ENCODE measurements around the gene TPM4.

DNA sequence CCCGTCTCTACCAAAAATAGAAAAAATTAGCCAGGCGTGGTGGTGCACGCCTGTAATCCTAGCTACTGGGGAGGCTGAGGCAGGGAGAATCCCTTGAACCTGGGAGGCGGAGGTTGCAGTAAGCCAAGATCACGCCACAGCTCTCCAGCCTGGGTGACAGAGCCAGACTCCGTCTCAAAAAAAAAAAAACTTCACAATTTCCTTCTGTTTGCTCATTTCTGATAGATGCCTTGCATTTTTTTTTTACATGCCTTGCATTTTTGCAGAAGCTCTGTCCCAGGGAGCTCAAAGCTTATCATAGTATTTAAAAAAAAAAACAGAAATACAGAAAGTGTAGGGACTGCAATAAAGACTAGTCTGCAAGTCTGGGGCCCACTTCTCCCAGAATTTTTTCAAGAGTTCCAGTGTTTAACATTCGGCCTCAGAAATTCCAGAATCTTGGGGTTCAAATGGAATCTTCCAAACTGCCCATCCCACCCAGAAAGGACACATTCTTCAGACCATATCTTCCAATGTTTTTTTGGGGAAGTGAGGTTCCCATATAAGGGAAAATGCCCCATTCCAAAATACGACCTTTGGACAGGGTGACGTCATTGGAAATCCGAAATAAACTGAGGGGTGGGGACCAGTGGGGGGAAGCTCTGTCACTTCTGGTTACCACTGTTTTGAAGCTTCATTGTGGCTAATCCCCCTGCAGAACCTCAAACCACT, 18.2 kb downstream of the TPM4 start:
- TF ChIP-seq CEBPB (IDR thresholded peaks at IDR 0.05), result no peak
- no peak for TF ChIP-seq NFIC (IDR thresholded peaks at IDR 0.05)
- TF ChIP-seq RAD21 (IDR thresholded peaks at IDR 0.05; ENCODE audit: low read depth), result no peak
- no peak for TF ChIP-seq EP300 (IDR thresholded peaks at IDR 0.05; ENCODE audit: borderline replicate concordance)
- no peak for TF ChIP-seq CREB1 (IDR thresholded peaks at IDR 0.05; ENCODE audit: low read depth)
- no peak for TF ChIP-seq TAF1 (IDR thresholded peaks at IDR 0.05; ENCODE audit: low read depth)
- no peak for TF ChIP-seq YY1 (IDR thresholded peaks at IDR 0.05; ENCODE audit: low read depth)
- TF ChIP-seq, protein P1, sequence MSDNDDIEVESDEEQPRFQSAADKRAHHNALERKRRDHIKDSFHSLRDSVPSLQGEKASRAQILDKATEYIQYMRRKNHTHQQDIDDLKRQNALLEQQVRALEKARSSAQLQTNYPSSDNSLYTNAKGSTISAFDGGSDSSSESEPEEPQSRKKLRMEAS (IDR thresholded peaks at IDR 0.05), result no peak
- TF ChIP-seq, protein P2, sequence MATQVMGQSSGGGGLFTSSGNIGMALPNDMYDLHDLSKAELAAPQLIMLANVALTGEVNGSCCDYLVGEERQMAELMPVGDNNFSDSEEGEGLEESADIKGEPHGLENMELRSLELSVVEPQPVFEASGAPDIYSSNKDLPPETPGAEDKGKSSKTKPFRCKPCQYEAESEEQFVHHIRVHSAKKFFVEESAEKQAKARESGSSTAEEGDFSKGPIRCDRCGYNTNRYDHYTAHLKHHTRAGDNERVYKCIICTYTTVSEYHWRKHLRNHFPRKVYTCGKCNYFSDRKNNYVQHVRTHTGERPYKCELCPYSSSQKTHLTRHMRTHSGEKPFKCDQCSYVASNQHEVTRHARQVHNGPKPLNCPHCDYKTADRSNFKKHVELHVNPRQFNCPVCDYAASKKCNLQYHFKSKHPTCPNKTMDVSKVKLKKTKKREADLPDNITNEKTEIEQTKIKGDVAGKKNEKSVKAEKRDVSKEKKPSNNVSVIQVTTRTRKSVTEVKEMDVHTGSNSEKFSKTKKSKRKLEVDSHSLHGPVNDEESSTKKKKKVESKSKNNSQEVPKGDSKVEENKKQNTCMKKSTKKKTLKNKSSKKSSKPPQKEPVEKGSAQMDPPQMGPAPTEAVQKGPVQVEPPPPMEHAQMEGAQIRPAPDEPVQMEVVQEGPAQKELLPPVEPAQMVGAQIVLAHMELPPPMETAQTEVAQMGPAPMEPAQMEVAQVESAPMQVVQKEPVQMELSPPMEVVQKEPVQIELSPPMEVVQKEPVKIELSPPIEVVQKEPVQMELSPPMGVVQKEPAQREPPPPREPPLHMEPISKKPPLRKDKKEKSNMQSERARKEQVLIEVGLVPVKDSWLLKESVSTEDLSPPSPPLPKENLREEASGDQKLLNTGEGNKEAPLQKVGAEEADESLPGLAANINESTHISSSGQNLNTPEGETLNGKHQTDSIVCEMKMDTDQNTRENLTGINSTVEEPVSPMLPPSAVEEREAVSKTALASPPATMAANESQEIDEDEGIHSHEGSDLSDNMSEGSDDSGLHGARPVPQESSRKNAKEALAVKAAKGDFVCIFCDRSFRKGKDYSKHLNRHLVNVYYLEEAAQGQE (IDR thresholded peaks at IDR 0.05; ENCODE audit: low read depth), result no peak
- no peak for TF ChIP-seq TEAD4 (IDR thresholded peaks at IDR 0.05)
- TF ChIP-seq, protein P3, sequence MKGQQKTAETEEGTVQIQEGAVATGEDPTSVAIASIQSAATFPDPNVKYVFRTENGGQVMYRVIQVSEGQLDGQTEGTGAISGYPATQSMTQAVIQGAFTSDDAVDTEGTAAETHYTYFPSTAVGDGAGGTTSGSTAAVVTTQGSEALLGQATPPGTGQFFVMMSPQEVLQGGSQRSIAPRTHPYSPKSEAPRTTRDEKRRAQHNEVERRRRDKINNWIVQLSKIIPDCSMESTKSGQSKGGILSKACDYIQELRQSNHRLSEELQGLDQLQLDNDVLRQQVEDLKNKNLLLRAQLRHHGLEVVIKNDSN (IDR thresholded peaks at IDR 0.05), result no peak
